DND-41 (cell line): ENCODE results near the gene CTNNA1.

Experiments used
- ATAC-seq: fragments of 200-7000 bp; cut with Tn5 transposase; 3 replicates; pipeline ENCODE4 v1.9.1; 2021; ENCODE audit warnings: low read depth; ENCODE audit not compliant: insufficient read depth
- DNase-seq: peaks from one replicate; pipeline ENCODE4 v3.0.0-alpha.2; 2020
- H2AFZ ChIP-seq: 2 replicates; pipeline ENCODE4 v1.6.0; 2012; ENCODE audit warnings: low read depth, low read length
- H3K27ac ChIP-seq: 2 replicates; pipeline ENCODE4 v1.5.1; 2012; ENCODE audit warnings: low read length, inconsistent platforms
- H3K27me3 ChIP-seq: fragments of 200-600 bp; sonication (generic); 2 replicates; pipeline ENCODE4 v1.6.0; 2012; ENCODE audit warnings: low read length, mild to moderate bottlenecking, inconsistent platforms; ENCODE audit not compliant: insufficient read depth, poor library complexity
- H3K36me3 ChIP-seq: 2 replicates; pipeline ENCODE4 v1.5.1; 2012; ENCODE audit warnings: low read length, inconsistent platforms; ENCODE audit not compliant: insufficient read depth
- H3K4me1 ChIP-seq: 2 replicates; pipeline ENCODE4 v1.5.1; 2012; ENCODE audit warnings: mild to moderate bottlenecking, low read length; ENCODE audit not compliant: insufficient read depth
- H3K4me2 ChIP-seq: 2 replicates; pipeline ENCODE4 v1.6.0; 2012; ENCODE audit warnings: mild to moderate bottlenecking, moderate library complexity, low read length, inconsistent platforms; ENCODE audit not compliant: insufficient read depth
- H3K4me3 ChIP-seq, 2 experiments: fragments of 200-600 bp in 1 of 2; shearing (Covaris generic) in 1 of 2; 2 replicates each; pipeline ENCODE4 v1.5.1; 2012 to 2016; ENCODE audit warnings: inconsistent platforms in 2 of 2, low read length in 2 of 2, mild to moderate bottlenecking in 2 of 2, low read depth in 1 of 2, moderate library complexity in 1 of 2
- H3K79me2 ChIP-seq: 2 replicates; pipeline ENCODE4 v1.6.0; 2012; ENCODE audit warnings: low read length, inconsistent platforms; ENCODE audit not compliant: insufficient read depth
- H3K9ac ChIP-seq: 2 replicates; pipeline ENCODE4 v1.6.0; 2012; ENCODE audit warnings: low read depth, mild to moderate bottlenecking, inconsistent platforms, low read length, moderate library complexity
- H3K9me3 ChIP-seq: 2 replicates; pipeline ENCODE4 v1.5.1; 2012; ENCODE audit warnings: low read length, moderate library complexity, mild to moderate bottlenecking, inconsistent platforms; ENCODE audit not compliant: insufficient read depth, severe bottlenecking
- H4K20me1 ChIP-seq: 2 replicates; pipeline ENCODE4 v1.6.0; 2012; ENCODE audit warnings: low read length; ENCODE audit not compliant: insufficient read depth
- EZH2 ChIP-seq: IDR thresholded peaks from 3 replicates; pipeline ENCODE4 v1.6.1; 2012; ENCODE audit warnings: borderline replicate concordance, low read depth, mild to moderate bottlenecking, moderate library complexity, low read length, inconsistent platforms; ENCODE audit not compliant: severe bottlenecking
- TF ChIP-seq, protein P1 (sequence below): IDR thresholded peaks from 2 replicates; pipeline ENCODE4 v1.5.1; 2012; ENCODE audit warnings: borderline replicate concordance, low read length, moderate library complexity, mild to moderate bottlenecking; ENCODE audit not compliant: poor library complexity, severe bottlenecking; ENCODE audit errors: extremely low read depth

Gene CTNNA1

DNA sequence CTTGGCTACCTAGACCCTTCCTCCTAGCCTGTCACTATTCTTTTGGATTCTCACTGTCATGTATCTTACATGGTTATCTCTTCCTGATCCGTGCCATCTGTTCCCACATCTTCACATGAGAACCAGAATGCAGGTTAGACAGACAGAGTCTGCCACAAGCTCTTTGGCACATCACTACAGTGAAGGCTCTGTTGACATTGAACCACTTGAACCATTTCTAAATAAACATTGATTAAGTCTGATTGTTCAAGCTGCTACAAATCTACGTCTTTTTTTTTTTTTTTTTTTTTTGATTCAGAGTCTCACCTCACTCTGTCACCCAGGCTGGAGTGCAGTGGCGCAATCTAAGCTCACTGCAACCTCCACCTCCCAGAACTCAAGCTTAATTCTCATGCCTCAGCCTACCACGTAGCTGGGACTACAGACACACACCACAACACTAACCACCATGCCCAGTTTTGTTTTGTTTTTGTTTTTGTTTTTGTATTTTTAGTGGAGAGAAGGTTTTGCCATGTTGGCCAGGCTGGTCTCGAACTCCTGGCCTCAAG, 207.0 kb downstream of the CTNNA1 start:
- Histone ChIP-seq H4K20me1 (no peaks in the 10 kb centered on the region), H3K4me2 (no peak overlapping the region), H2AFZ (no peak overlapping the region), H3K36me3 (no peaks in the 10 kb centered on the region), H3K4me1 (no peaks in the 10 kb centered on the region), H3K9me3 (no peaks in the 10 kb centered on the region), H3K9ac (no peak overlapping the region), H3K4me3 (no peak overlapping the region), H3K27me3 (no peaks in the 10 kb centered on the region), H3K79me2 (no peaks in the 10 kb centered on the region), H3K27ac (no peak overlapping the region)
- ATAC-seq = no peak
- DNase-seq = no peak
- TF ChIP-seq, protein P1, sequence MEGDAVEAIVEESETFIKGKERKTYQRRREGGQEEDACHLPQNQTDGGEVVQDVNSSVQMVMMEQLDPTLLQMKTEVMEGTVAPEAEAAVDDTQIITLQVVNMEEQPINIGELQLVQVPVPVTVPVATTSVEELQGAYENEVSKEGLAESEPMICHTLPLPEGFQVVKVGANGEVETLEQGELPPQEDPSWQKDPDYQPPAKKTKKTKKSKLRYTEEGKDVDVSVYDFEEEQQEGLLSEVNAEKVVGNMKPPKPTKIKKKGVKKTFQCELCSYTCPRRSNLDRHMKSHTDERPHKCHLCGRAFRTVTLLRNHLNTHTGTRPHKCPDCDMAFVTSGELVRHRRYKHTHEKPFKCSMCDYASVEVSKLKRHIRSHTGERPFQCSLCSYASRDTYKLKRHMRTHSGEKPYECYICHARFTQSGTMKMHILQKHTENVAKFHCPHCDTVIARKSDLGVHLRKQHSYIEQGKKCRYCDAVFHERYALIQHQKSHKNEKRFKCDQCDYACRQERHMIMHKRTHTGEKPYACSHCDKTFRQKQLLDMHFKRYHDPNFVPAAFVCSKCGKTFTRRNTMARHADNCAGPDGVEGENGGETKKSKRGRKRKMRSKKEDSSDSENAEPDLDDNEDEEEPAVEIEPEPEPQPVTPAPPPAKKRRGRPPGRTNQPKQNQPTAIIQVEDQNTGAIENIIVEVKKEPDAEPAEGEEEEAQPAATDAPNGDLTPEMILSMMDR = no peak
- TF ChIP-seq EZH2 = no peak

DNA sequence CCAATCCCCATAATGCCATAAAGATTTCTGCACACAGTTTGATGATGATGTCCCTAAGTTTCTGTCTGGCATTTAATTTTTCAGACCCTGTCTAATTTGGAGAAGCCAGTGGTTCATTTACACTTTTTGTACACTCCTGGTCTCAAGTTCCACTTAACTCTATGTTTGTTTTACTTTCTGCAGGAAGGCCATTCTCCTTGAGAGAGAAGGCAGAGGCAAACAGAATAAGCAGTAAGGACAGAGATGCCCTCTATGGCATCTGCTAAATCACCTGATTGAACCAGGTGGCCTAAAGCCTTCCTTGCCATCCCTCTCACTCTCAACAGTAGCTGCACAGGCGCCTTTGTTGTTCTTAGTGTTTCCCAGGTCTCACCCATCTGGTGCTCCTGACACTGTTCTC, 208.0 kb downstream of the CTNNA1 start:
- Histone ChIP-seq H3K27ac (no peak overlapping the region), H3K9me3 (no peaks in the 10 kb centered on the region), H3K4me2 (no peak overlapping the region), H3K36me3 (no peaks in the 10 kb centered on the region), H3K4me1 (no peaks in the 10 kb centered on the region), H2AFZ (no peak overlapping the region), H3K79me2 (no peaks in the 10 kb centered on the region), H3K9ac (no peak overlapping the region), H3K27me3 (no peaks in the 10 kb centered on the region), H3K4me3 (no peak overlapping the region), H4K20me1 (no peaks in the 10 kb centered on the region)
- no peak for ATAC-seq
- TF ChIP-seq, protein P1 = no peak
- TF ChIP-seq EZH2 = no peak
- no peak for DNase-seq

DNA sequence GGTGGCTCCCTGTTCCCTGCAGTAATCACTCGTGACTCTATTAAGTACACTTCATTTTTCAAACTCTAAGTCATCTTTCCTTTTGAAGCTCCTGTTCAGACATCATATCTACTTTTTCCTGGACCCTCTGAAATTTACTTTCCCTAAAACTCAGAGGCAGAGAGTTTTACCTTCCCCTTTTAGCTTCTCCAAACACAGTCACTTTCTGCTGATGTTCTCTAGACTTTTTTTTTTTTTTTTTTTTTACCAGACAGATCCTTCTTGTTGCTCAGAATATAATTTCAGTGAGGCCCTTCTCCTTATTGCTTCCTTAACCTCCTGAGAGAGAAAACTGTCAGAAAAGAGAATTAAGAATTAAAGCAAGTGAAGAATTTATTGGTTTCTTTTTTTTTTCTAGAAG, 208.5 kb downstream of the CTNNA1 start:
- no peak overlapping the region for H3K4me2 ChIP-seq
- TF ChIP-seq, protein P1 = no peak
- no peak for TF ChIP-seq EZH2

More for the DNA sequence above, 208.5 kb downstream of the CTNNA1 start:
- Histone ChIP-seq H4K20me1 (no peaks in the 10 kb centered on the region), H3K9me3 (no peaks in the 10 kb centered on the region), H3K9ac (no peak overlapping the region), H3K79me2 (no peaks in the 10 kb centered on the region), H2AFZ (no peak overlapping the region), H3K36me3 (no peaks in the 10 kb centered on the region), H3K4me3 (no peak overlapping the region), H3K4me1 (no peaks in the 10 kb centered on the region), H3K27me3 (no peaks in the 10 kb centered on the region), H3K27ac (no peak overlapping the region)
- ATAC-seq (no peak), DNase-seq (no peak)
